GM19324 (cell line): ENCODE measurements around the gene ACKR3.

ENCODE experiments used
- ATAC-seq: cut with Tn5 transposase; IDR thresholded peaks from one replicate; pipeline ENCODE4 v1.9.1; 2021; ENCODE audit warnings: mild to moderate bottlenecking, moderate library complexity; ENCODE audit not compliant: unreplicated experiment, low FRiP score

ACKR3 gene

DNA sequence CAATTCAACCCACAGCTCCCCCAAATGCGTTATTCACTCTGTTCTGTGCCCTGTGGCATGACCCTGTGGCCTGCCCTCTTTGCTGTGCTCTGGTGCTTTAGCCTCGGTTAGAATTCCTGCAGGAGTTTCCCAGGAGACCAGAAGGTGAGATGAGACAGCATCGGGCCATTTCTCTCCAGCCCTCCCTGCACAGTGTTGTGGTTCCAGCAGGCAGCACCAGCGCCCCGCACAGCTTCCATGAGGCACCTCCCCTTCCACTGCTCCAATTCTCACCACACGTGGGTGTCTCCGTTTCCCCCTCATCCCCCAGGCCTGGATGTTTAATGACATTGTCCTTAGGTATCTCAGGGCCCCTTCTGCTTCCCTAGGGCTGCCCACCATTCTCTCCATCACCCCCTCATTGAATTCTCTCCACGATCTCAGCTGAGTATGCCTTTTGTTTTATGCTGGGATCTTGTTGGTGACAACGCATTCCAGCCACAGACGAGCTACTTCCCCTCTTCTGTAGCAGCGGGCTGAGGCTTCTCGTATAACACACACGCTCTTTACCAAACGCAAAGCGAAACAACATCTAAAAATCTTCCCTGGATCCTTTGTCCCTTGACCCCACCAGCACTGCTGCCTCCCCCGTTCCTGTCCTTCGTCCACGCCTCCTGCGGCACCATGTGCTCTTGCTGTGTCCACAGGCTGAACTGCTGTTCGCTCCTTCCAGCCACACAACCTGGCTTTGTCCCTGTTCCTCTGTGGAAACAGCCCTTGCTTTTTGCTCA, 35.1 kb downstream of the ACKR3 start:
- no peak for ATAC-seq

DNA sequence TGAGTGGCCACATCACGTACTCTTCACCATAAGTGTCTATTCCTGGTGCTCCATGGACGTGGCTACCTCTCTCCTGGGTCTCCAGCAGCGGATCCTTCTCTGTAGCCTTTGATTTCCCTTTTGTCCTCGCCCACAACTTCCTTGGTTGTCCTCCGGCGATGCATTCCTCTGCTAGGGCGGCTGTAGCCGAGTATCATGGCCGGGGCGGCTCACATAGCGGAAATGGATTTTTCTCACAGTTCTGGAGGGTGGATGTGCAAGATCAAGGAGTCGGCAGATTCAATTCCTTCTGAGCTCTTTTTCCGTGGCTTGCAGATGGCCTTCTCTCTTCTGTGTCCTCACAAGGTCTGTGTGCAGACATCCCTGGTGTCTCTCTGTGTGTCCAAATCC, 35.7 kb downstream of the ACKR3 start:
- no peak for ATAC-seq

DNA sequence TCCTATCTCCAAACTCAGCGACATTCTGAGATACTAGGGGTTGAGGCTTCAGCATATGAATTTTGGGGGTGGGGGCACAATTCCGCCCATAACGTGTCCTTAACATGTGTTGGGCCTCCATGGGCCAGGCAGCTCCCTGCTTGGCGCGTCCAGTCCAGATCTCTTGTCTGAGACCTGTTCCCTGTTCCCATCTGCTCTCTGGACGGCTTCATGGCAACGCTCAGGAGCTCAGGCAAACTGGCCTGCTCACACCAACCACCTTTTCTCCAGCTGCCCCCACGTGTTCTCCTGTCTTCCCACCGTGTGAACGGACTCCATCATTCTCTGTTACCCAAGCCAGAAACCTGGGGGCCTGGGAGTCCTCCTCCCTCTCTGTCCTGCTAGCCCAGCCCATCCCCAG, 36.4 kb downstream of the ACKR3 start:
- no peak for ATAC-seq

DNA sequence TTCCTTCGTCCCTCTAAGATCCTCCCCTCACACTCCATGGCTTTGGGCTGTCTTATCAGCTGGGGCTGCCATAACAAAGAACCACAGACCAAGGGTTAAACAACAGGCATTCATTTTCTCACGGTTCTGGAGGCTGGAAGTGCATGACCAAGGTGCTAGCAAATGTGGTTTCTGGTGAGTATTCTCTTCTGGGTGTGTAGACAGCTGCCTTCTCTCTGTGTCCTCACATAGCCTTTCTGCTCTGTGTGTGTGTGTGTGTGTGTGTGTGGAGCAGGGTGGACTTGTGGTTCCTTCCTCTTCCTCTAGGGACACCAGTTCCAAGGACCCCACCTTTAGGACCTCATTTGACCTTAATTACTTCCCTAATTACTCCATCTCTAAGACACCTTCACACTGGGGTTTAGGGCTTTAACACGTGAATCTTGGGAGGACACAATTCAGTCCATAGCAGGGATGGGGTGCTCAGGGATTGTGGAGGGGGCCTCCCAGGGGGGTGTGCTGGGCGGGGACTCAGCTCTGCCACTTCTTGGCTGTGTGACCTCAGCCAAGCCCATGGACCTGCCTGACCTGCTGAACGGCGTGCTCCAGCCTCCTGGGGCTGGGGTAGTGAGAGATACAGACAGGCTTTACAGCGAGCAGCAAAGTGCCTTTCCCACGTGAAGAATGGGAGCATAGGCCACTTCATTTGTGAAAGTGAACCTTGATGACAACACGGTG, 38.0 kb downstream of the ACKR3 start:
- ATAC-seq = no peak

DNA sequence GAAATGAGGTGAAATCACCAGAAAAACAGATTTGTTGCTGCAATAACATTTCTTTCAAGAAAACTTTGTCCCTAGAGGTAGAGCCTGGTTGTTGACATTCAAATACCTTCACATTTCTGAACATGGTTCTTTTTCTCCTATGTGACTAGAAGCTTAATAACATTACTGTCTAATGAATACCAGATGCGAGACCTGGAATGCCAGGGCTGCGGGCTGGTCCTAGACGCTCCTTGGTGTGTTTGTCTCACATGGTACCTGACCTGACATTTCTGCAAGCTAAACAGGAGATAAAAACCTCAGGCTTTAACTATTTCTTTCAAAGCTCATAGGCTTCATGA, 38.5 kb downstream of the ACKR3 start:
- ATAC-seq = no peak

DNA sequence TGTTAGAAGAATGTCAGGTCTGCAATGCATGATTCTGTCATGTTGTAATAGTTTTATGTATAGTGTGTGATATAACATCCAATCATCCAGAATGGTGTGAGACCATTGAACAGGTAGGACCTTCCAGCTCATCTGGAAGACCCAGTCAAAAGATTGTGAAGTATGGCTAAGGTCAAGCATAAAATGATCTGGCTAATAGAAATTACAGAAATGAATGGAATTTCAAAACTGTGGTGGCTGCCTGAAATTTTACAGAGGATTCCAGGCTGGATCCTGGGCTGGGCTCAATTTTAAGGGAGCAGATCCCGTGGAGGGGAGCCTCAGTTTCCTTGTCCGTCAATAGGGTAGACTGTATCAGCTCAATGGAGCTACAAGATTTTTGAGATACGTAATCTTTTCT, 39.1 kb downstream of the ACKR3 start:
- no peak for ATAC-seq

DNA sequence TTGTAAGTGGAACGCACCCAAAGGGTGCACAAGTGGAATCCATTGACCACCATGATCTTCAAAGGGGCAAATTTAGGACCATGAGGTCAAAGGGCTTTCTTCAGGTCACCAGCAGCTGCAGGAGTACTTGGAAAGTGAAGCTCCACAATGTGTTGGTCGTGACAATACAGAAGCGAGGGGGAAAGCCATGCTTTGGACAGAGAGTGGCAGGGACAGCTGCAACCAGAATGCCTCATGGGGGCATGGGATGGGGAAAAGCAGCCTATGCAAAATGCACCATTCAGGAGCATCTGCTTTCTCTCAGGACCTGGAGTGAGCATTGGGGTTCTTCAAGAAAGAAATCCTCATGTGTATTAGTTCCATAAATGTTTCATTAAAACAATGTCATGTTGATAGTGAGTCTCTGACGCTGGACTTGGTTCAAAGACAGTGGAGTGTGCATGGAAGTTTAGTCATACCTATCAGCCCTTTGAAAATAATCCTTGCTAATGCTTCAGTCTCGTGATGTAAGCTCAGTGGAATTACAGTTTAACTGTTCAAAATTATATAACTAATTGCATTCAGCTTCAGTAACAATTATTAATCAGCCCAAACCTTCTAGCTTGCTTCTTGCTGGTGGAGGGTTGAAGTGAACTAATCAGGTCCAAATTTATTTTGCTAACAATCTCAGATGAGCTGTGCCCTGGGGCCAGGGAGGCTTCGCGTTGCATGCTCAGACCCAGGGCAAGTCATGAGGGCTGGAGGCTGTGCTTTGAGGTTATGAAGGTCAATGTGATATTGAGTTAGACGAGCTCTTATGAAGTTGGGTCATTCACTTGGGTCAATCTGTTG, 41.6 kb downstream of the ACKR3 start:
- no peak for ATAC-seq

DNA sequence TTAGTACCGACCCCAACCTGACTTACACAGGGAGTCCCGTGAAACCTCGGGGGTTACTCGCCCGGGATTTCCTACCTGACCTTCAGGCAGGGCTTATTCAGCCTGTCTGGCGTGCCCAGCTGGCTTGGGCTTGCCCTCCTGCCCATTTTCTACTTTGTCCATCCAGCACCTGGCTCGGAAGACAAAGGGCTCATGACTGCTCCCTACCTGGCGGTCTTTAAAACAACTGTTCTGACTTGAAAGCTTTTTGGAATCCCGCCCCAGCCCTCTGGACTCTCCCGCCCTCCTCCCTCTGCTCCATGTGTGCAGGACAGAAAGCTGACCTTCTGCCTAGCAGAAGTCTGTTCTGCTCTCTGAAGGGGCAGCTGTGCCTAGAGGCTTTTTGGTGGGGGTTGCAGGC, 43.1 kb downstream of the ACKR3 start:
- ATAC-seq = no peak

DNA sequence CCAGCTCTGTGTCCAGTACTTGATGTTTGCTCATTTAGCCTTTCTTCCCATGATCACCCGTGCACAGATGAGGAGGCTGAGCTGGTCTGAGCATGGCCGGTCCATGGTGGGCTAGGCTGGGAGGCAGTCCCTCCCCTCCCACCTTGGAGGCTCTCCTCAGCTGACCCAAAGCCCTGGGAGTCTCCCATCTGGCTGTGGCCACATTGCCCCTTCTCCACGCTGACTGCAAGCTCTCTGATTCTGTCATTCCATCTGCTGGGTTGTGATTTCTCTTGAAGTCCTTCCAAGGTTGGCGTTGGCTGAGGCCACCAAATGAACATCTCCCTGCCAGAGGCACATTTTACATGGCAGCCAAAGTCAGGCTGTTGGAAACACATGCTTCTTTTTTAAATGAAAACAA, 44.0 kb downstream of the ACKR3 start:
- ATAC-seq = no peak

DNA sequence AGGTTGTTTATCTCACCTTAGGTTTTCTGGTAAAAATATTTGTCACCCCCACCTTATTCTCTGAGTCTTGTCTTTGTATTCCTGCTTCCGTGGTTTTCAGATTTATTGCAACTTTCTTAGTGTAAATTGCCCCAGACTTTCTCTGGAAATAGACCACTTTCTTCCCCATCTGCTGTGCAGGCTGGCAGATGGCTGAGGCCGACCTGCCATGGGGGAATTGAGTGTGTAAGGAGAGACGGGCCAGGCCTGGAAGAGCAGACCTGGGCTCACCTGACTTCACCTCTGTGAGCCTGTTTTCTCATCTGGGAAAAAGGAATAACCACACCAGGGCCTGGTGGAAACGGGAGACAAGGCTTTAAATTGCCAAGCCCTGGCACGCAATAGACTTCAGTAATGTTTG, 44.9 kb downstream of the ACKR3 start:
- no peak for ATAC-seq

DNA sequence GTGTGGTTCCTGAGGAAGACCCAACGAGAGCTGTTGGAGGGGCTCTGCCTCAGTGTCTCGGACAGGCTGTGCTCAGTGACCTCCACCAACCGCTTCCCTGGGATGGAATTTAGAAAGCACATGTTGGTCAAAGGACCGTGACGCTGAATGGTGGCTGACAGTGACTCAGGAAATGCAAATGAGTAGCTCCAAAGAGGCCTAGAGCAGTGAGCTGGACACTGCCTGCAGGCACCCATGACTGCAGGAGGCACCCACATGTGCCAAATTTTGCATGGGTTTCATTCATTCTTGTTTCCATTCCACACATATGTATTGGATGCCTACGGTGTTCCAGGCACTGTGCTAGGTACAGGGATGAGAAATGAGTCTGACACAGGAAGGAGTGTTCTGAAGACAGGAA, 46.4 kb downstream of the ACKR3 start:
- no peak for ATAC-seq

DNA sequence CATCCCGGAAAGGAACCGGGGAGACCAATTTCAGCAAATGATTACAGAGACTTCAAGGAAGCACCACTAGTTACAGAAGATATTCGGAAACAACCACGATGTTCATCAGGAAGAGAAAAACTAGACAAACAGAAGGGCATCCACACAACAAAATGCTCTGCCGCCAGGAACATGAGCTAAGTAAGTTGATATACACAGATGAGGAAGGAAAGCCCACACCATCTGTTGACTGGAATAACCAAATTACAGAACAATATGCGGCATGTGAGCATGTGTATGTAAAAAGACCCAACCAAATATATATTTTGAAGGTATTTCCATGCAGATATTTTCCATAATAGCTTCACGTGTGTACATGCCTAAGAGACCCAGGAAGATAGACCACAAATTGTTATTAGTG, 47.0 kb downstream of the ACKR3 start:
- no peak for ATAC-seq

DNA sequence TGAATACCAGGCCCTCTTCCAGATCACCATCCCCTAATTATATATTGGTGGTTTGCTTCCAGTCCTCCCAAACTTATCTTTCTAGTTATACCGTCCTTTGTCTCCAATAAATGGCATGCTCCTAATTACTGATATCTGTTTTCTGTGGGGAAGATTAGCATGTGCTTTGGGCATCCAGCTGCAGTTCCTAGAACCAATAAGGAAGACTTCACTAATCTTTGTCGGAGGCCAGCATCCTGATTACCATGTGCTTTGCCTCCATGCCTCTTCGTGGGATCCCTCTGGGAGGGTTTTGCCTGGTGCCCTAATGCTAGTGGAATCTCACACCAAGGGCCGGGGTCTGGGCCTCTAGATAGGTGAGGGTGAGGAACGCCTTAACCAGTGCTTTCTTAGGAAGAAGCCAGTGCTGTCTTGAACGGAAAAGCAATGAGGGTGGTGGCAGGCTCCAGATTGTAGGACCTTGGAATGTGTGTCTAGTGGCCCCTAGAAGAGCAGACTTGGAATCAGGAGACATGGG, 47.7 kb downstream of the ACKR3 start:
- no peak for ATAC-seq

DNA sequence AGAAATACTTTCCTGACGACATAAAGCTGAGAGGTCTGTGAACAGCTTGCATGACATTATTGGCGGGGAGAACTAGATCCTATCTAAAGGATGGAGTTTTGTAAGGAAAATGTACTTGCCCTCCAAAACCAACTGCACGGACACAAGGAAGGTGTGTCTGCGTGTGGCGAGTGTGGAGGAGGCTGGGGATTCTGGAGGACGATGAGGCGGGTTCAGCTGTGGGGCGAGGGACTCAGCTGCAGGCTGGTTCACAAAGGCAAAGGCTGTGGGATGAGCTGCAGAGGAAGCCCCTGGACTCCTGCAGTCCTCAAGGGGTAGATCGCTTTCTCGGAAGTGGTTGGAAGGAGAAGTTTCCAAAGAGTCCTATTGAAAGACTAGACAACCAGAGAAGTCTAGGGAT, 48.2 kb downstream of the ACKR3 start:
- no peak for ATAC-seq

DNA sequence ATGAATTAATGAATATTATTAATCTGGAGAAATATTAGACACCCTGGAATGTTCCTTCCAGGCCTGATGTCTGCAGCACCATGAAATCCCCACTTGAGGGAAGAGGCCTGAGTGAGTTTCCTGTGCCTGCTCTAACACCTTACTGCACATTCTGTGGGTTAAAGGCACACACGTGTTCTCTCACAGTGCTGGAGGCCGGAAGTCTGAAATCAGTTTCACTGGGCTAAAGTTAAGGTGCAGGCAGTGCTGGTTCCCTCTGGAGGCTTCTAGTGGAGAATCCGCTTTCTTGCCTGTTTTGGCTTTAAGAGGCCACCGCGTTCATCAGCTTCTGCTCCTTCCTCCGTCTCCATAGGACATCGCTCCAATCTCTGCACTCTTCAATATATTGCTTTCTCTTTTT, 48.7 kb downstream of the ACKR3 start:
- ATAC-seq = no peak

DNA sequence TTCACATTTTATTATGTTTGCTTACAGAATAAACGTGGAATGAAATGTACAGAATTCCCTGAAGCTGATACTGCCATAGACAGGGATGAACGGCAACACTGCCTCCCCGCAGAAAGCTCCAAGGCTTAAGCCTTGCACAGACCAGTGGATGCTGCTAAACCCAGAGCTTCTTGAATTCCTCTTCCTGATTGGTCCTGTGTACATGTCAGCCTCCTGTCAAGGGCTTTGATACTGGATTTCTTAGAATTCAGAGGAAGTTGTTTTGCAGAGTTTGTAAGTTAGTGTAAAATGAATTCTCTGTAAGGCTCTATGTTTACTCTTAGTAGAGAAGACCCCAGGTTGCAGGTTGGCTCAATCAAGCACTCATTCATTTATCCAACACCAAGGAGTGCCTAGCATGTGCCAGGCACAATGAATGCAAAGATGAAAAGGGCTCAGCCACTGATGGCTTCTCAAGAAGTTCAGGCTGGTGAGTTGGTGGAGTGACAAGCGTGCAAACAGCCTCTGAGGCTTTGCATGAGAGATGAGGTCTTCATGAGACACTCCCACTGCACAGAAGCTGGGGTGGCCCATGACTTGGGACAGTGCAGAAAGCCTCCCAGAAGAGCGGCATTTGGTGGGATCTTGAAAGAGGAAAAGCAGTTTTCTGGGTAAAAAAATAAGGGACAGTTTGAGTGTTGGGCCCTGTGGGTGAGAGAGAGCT, 50.4 kb downstream of the ACKR3 start:
- ATAC-seq = no peak

DNA sequence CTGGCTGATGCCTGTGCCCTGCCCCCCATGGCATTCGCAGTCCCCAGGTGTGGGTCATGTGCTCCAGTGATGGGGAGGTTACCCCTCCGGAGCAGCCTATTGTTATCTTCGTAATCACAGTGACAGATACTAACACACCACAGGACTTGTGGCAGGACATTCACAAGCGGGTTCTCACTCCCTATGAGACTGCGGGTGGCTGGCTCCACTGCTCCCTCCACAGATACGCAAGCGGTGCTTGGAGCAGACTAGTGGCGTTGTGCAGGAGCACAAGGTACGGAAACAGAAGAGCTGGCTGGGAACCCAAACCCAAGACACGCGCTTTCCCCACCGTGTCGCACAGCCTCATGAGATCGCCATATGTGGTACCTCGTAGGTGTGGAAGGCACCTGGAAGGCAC, 52.2 kb downstream of the ACKR3 start:
- no peak for ATAC-seq

DNA sequence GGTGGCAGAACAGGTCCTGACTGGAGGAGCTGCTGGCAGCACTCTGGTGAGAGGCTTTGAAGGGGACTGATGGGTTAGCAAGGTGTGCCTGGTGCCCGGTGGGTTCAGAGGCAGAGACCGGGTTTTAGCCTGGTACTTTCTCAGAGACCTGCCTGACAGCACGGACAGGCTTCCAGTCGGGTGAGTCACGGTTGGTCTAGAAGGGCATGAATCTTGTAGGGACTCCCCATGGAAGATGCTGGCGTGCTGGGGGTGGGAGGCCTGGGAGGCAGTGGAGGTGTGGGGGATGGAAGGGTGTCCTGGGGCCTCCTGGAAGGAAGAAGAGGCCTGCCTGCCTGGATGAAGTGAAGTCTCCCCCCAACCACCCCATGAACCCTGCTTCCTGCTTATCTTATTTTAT, 52.6 kb downstream of the ACKR3 start:
- ATAC-seq = no peak

DNA sequence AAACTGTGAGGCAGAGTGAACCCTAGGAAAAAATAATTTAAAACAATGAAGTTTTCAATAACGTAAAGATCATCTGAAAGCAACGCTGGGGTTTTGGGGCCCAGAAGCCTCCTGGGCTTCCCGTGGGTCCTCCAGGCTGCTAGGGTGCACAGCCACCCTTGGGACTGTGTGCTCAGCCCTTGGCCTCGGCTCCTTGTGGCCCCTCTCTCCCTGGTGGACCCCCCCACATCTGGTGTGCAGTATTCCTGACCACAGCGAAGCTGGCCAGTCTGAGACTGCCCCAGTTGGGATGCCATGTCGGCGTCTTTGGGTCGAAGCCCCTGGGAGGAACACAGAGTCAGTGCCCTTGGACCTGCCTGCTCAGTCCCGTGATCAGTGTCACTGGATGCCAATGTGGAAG, 53.0 kb downstream of the ACKR3 start:
- ATAC-seq = no peak

DNA sequence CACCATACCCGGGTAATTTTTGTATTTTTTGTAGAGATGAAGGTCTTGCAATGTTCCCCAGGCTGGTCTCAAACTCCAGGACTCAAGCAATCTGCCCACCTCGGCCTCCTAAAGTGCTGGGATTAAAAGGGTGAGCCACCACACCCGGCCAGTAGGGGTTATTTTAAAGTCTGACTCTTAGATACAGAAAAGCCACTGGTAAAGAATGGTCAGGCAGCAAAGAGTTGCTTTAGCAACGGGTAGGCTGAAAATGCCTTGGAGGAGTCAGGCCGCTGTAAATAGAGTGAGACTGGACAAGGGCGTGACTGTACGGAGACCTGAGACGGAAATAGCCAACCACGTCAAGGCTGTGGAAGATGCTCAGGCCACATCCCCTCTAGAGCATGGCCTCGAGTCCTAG, 54.2 kb downstream of the ACKR3 start:
- ATAC-seq = no peak
